NK-92 (cell line): ENCODE measurements around the gene IL1RL1.

Source experiments
- DNase-seq: peaks from one replicate; lab custom pipeline; 2025; ENCODE audit not compliant: unreplicated experiment; lab: John Stamatoyannopoulos, UW

The IL1RL1 gene

GRCh38 chr2:102334486-102334885 is 23.1 kb downstream of the IL1RL1 start:
- no peak for DNase-seq

GRCh38 chr2:102335871-102336366 is 24.6 kb downstream of the IL1RL1 start:
- DNase-seq: no peak

- DNase-seq: no peak
Observed at GRCh38 chr2:102336502-102336945, 25.2 kb downstream of the IL1RL1 start.

- DNase-seq: no peak
Observed at GRCh38 chr2:102337012-102337411, 25.6 kb downstream of the IL1RL1 start.

GRCh38 chr2:102337481-102338386 is 26.4 kb downstream of the IL1RL1 start:
- no peak for DNase-seq

- no peak for DNase-seq
Observed at GRCh38 chr2:102340778-102341177, 29.4 kb downstream of the IL1RL1 start.

- DNase-seq: no peak
Observed at GRCh38 chr2:102342888-102343287, 31.5 kb downstream of the IL1RL1 start.

- no peak for DNase-seq
Observed at GRCh38 chr2:102344397-102344796, 33.0 kb downstream of the IL1RL1 start.

- no peak for DNase-seq
Observed at GRCh38 chr2:102345329-102345920, 34.1 kb downstream of the IL1RL1 start.

GRCh38 chr2:102346381-102347130 is 35.2 kb downstream of the IL1RL1 start:
- DNase-seq: no peak

GRCh38 chr2:102350137-102350793 is 38.9 kb downstream of the IL1RL1 start:
- no peak for DNase-seq

- no peak for DNase-seq
Observed at GRCh38 chr2:102355526-102356380, 44.4 kb downstream of the IL1RL1 start, which contains the start of gene IL18R1. Gene IL18R1 (plus strand): TSS chr2:102355796. CDS start chr2:102362661, 6,865 bp downstream.

- no peak for DNase-seq
Observed at GRCh38 chr2:102356381-102356712, 45.0 kb downstream of the IL1RL1 start.

- no peak for DNase-seq
Observed at GRCh38 chr2:102356741-102357140, 45.4 kb downstream of the IL1RL1 start.

GRCh38 chr2:102357937-102358336 is 46.6 kb downstream of the IL1RL1 start:
- DNase-seq: no peak

- DNase-seq: no peak
Observed at GRCh38 chr2:102358496-102358895, 47.1 kb downstream of the IL1RL1 start.

GRCh38 chr2:102359527-102359926 is 48.2 kb downstream of the IL1RL1 start:
- no peak for DNase-seq

- DNase-seq: no peak
Observed at GRCh38 chr2:102361632-102362241, 50.4 kb downstream of the IL1RL1 start.

- no peak for DNase-seq
Observed at GRCh38 chr2:102365763-102366162, 54.4 kb downstream of the IL1RL1 start.
